Mesenchymal stem cell (in vitro differentiated cells and primary cell): Measurements from ENCODE around the gene LBH.

Experiments
- DNase-seq: peaks from one replicate; pipeline ENCODE4 v3.0.0-alpha.2; 2013
- H2AFZ ChIP-seq: one replicate; pipeline ENCODE4 v1.6.1; 2013; ENCODE audit warnings: low read depth, mild to moderate bottlenecking, control low read depth, inconsistent platforms, low read length, moderate library complexity
- H2AK5ac ChIP-seq: 2 replicates; pipeline ENCODE4 v1.6.1; 2013; ENCODE audit warnings: low read length, moderate library complexity, mild to moderate bottlenecking, inconsistent platforms; ENCODE audit not compliant: severe bottlenecking
- H2BK120ac ChIP-seq: one replicate; pipeline ENCODE4 v1.6.1; 2013; ENCODE audit warnings: low read depth, mild to moderate bottlenecking, inconsistent platforms, low read length, moderate library complexity
- H2BK12ac ChIP-seq, 2 experiments: one replicate each; pipeline ENCODE4 v1.6.1; 2013; ENCODE audit warnings: inconsistent platforms in 2 of 2, low read length in 2 of 2, mild to moderate bottlenecking in 2 of 2, moderate library complexity in 2 of 2, control low read depth in 1 of 2
- H2BK15ac ChIP-seq: one replicate; pipeline ENCODE4 v1.6.1; 2013; ENCODE audit warnings: mild to moderate bottlenecking, low read depth, inconsistent platforms; ENCODE audit not compliant: poor library complexity, severe bottlenecking
- H2BK5ac ChIP-seq: 2 replicates; pipeline ENCODE4 v1.6.1; 2013; ENCODE audit warnings: low read depth, mild to moderate bottlenecking, low read length, control low read depth, inconsistent platforms; ENCODE audit not compliant: poor library complexity, severe bottlenecking
- H3K14ac ChIP-seq, 2 experiments: one replicate each; pipeline ENCODE4 v1.6.1; 2013; ENCODE audit warnings: inconsistent platforms in 2 of 2, low read length in 2 of 2, control low read depth in 1 of 2, mild to moderate bottlenecking in 1 of 2, moderate library complexity in 1 of 2
- H3K18ac ChIP-seq, 2 experiments: one replicate each; pipeline ENCODE4 v1.6.1; 2013; ENCODE audit warnings: inconsistent platforms in 2 of 2, low read length in 2 of 2, control low read depth in 1 of 2, low read depth in 1 of 2, mild to moderate bottlenecking in 1 of 2
- H3K23ac ChIP-seq, 2 experiments: one replicate each; pipeline ENCODE4 v1.6.1; 2013; ENCODE audit warnings: inconsistent platforms in 2 of 2, low read length in 2 of 2, mild to moderate bottlenecking in 2 of 2, moderate library complexity in 2 of 2, control low read depth in 1 of 2
- H3K27ac ChIP-seq: 2 replicates; pipeline ENCODE4 v1.5.1; 2013; ENCODE audit warnings: mild to moderate bottlenecking, moderate library complexity, low read length, control low read depth, inconsistent platforms; ENCODE audit not compliant: poor library complexity, severe bottlenecking
- H3K27me3 ChIP-seq, 2 experiments: 2 replicates each; pipeline versions ENCODE4 v1.6.1 to v1.7.0; 2013; ENCODE audit warnings: low read length in 2 of 2, mild to moderate bottlenecking in 2 of 2, moderate library complexity in 2 of 2, control low read depth in 1 of 2, inconsistent platforms in 1 of 2; ENCODE audit not compliant: control insufficient read depth in 1 of 2, insufficient read depth in 1 of 2
- H3K36me3 ChIP-seq, 2 experiments: 2 replicates each; pipeline versions ENCODE4 v1.6.1 to v1.7.0; 2013; ENCODE audit warnings: low read length in 2 of 2, control low read depth in 1 of 2, inconsistent platforms in 1 of 2, low read depth in 1 of 2, mild to moderate bottlenecking in 1 of 2; ENCODE audit not compliant: insufficient read depth in 2 of 2, control insufficient read depth in 1 of 2
- H3K4ac ChIP-seq, 2 experiments: one replicate each; pipeline ENCODE4 v1.6.1; 2013; ENCODE audit warnings: inconsistent platforms in 2 of 2, low read length in 2 of 2, mild to moderate bottlenecking in 2 of 2, moderate library complexity in 2 of 2, control low read depth in 1 of 2, low read depth in 1 of 2
- H3K4me1 ChIP-seq: 2 replicates; pipeline ENCODE4 v1.6.1; 2013; ENCODE audit warnings: low read depth, low read length, control low read depth; ENCODE audit not compliant: control insufficient read depth, insufficient read depth
- H3K4me2 ChIP-seq: 2 replicates; pipeline ENCODE4 v1.6.1; 2013; ENCODE audit warnings: low read length, mild to moderate bottlenecking, inconsistent platforms; ENCODE audit not compliant: poor library complexity, severe bottlenecking
- H3K4me3 ChIP-seq, 2 experiments: 2 replicates each; pipeline versions ENCODE4 v1.5.1 to v1.7.0; 2013; ENCODE audit warnings: low read length in 2 of 2, mild to moderate bottlenecking in 2 of 2, control low read depth in 1 of 2, low read depth in 1 of 2; ENCODE audit not compliant: insufficient read depth in 1 of 2
- H3K79me1 ChIP-seq: replicated peaks from 2 replicates; pipeline ENCODE4 v1.6.1; 2013; ENCODE audit warnings: mild to moderate bottlenecking, control low read depth, low read length, inconsistent platforms; ENCODE audit not compliant: poor library complexity, severe bottlenecking
- H3K9ac ChIP-seq: 2 replicates; pipeline ENCODE4 v1.7.0; 2013; ENCODE audit warnings: mild to moderate bottlenecking, low read length, moderate library complexity
- H3K9me3 ChIP-seq: 2 replicates; pipeline ENCODE4 v1.7.0; 2013; ENCODE audit warnings: mild to moderate bottlenecking, low read length; ENCODE audit not compliant: control insufficient read depth
- H4K8ac ChIP-seq: one replicate; pipeline ENCODE4 v1.6.1; 2013; ENCODE audit warnings: inconsistent platforms, mild to moderate bottlenecking, low read length, moderate library complexity
- H4K91ac ChIP-seq: one replicate; pipeline ENCODE4 v1.6.1; 2013; ENCODE audit warnings: mild to moderate bottlenecking, low read length, inconsistent platforms
- WGBS: methylation state at CpG from one replicate; pipeline ENCODE4 v1.1.7; 2013; ENCODE audit warnings: mixed read lengths; 5-methylcytosine and 5-hydroxymethylcytosine counted together

LBH gene

GRCh38 chr2:30231996-30232800 is 864 bp downstream of the LBH start:
- Histone ChIP-seq H4K8ac (peak overlapping the region; percentile 33), H3K18ac (peak overlapping the region; percentile 40 to 92), H2BK120ac (peak overlapping the region; percentile 71), H3K9me3 (peaks cover 8% of the 10 kb centered on the region), H3K9ac (peak overlapping the region; percentile 87), H3K14ac (peak overlapping the region in 1 of 2 experiments; percentile 94), H3K79me1 (no peaks in the 10 kb centered on the region), H3K4me1 (peaks cover 28% of the 10 kb centered on the region), H2BK12ac (peak overlapping the region in 1 of 2 experiments; percentile 95), H2AK5ac (no peak overlapping the region), H3K4me3 (peak overlapping the region; percentile 80 to 85), H3K4ac (peak overlapping the region; percentile 44 to 51), H2BK15ac (peak overlapping the region; percentile 89), H3K27me3 (peaks cover 6 to 42% of the 10 kb centered on the region in 2 experiments), H3K27ac (no peak overlapping the region), H3K36me3 (peaks cover 15 to 17% of the 10 kb centered on the region in 2 experiments), H3K4me2 (peak overlapping the region; percentile 95), H4K91ac (peak overlapping the region; percentile 52), H2AFZ (peak overlapping the region; percentile 60), H3K23ac (peak overlapping the region in 1 of 2 experiments; percentile 42), H2BK5ac (peak overlapping the region; percentile 63)
- DNase-seq: peak; percentile 73
- WGBS: 0% methylated on average over 65 of the region's 70 CpGs

DNA sequence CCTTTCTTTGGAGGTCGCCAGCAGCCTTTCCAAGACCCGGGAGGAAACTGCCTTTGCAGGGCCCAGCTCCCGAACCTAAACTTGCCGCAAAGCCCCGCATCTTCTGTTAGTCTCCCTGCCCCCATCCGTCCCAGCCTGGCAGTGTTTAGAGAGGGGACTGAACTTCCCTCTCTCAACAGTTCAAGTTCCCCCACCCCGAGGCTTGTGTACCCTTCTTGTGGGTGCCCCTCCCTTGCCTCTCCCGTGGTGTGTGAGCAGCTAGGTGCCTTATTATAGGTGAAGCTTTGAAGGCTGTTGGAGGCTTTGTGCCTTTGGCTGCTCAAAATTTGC is 1.4 kb downstream of the LBH start:
- peak overlapping the region; percentile 36 for H2AFZ ChIP-seq
- no peak overlapping the region for H3K23ac ChIP-seq
- H3K14ac ChIP-seq: no peak overlapping the region
- H4K8ac ChIP-seq: peak overlapping the region; percentile 33
- DNase-seq: no peak
- peak overlapping the region in 1 of 2 experiments; percentile 35 for H2BK12ac ChIP-seq
- peaks cover 8% of the 10 kb centered on the region for H3K9me3 ChIP-seq
- 1% methylated on average over 7 of the region's 8 CpGs for WGBS
- no peaks in the 10 kb centered on the region for H3K79me1 ChIP-seq
- peak overlapping the region; percentile 3 to 44 for H3K4ac ChIP-seq
- peaks cover 6 to 42% of the 10 kb centered on the region in 2 experiments for H3K27me3 ChIP-seq
- H3K9ac ChIP-seq: peak overlapping the region; percentile 87
- H2AK5ac ChIP-seq: no peak overlapping the region
- H3K4me2 ChIP-seq: peak overlapping the region; percentile 95
- no peak overlapping the region for H2BK5ac ChIP-seq
- peak overlapping the region; percentile 80 to 85 for H3K4me3 ChIP-seq
- peak overlapping the region; percentile 2 for H2BK120ac ChIP-seq
- peaks cover 15 to 17% of the 10 kb centered on the region in 2 experiments for H3K36me3 ChIP-seq
- no peak overlapping the region for H3K27ac ChIP-seq
- H4K91ac ChIP-seq: no peak overlapping the region
- H2BK15ac ChIP-seq: no peak overlapping the region
- peaks cover 28% of the 10 kb centered on the region for H3K4me1 ChIP-seq
- H3K18ac ChIP-seq: peak overlapping the region in 1 of 2 experiments; percentile 90

DNA sequence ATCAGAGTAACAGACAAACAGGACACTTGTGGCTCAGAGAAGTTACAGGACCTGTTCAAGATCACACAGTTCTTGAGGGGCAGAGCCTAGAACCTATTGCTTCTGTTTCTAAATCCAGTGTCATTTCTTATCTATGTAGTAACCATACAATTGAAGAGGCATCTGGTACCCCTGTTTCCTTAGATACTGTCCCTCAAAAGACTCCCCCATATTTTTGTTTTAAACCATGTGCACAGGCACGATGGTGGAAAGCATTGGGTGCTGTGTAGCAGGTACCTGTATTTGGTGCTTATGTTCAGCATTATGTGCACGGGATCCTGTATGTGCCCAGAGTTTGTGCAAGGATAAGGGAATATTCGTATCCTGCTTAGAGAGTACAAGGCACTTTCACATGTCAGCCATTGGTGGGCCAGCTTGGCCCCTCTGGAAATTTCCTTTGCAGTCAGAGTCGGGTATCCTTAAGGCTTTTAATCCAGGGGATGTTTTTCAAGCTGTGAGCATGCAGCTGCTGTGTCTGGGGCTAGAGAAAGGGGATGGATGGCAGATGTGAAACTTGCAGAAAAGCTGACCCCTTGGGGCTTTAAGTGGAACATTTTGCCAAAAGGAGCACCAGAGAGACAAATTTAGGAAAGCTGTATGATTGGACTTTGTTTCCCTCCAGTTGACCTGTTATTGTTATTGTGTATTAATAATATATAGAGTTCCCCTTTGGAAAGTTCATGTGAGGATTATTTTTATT is 2.1 kb downstream of the LBH start:
- peaks cover 15 to 19% of the 10 kb centered on the region in 2 experiments for H3K36me3 ChIP-seq
- 45% methylated on average over 4 of the region's 4 CpGs for WGBS
- H3K9me3 ChIP-seq: peaks cover 8% of the 10 kb centered on the region
- no peak overlapping the region for H2BK5ac ChIP-seq
- peaks cover 28% of the 10 kb centered on the region for H3K4me1 ChIP-seq
- no peak overlapping the region for H3K27ac ChIP-seq
- no peak overlapping the region for H4K8ac ChIP-seq
- no peak overlapping the region for H2AFZ ChIP-seq
- H3K14ac ChIP-seq: no peak overlapping the region
- H2BK120ac ChIP-seq: no peak overlapping the region
- no peaks in the 10 kb centered on the region for H3K79me1 ChIP-seq
- H3K27me3 ChIP-seq: peaks cover 6 to 37% of the 10 kb centered on the region in 2 experiments
- no peak overlapping the region for H4K91ac ChIP-seq
- no peak overlapping the region for H2AK5ac ChIP-seq
- no peak for DNase-seq
- no peak overlapping the region for H2BK15ac ChIP-seq
- H3K4me3 ChIP-seq: peak overlapping the region in 1 of 2 experiments; percentile 80
- H3K9ac ChIP-seq: peak overlapping the region; percentile 87
- H3K4ac ChIP-seq: no peak overlapping the region
- H3K23ac ChIP-seq: no peak overlapping the region
- no peak overlapping the region for H2BK12ac ChIP-seq
- H3K18ac ChIP-seq: no peak overlapping the region
- H3K4me2 ChIP-seq: no peak overlapping the region
